HL-60 (cell line): ENCODE measurements around the gene SIGLEC8.

Experiments
- DNase-seq, 2 experiments: peaks; one replicate each; pipeline ENCODE4 v3.0.0-alpha.2; 2010 to 2020; ENCODE audit warnings: low read depth in 1 of 2, low spot score in 1 of 2
- H3K27ac ChIP-seq: fragments of 250-450 bp; sonication (Bioruptor Pico); replicated peaks from 2 replicates; pipeline ENCODE4 v1.5.1; 2020; ENCODE audit warnings: mild to moderate bottlenecking, moderate library complexity
- H3K27me3 ChIP-seq: fragments of 250-450 bp; sonication (Bioruptor Pico); 2 replicates; pipeline ENCODE4 v1.5.1; 2021; ENCODE audit warnings: mild to moderate bottlenecking, moderate library complexity; ENCODE audit not compliant: insufficient read depth, poor library complexity, severe bottlenecking
- H3K4me3 ChIP-seq: replicated peaks from 2 replicates; pipeline ENCODE4 v1.5.1; 2011; ENCODE audit warnings: mild to moderate bottlenecking, control low read depth, low read length; ENCODE audit not compliant: insufficient read depth
- CTCF ChIP-seq: IDR thresholded peaks from one replicate; pipeline ENCODE4 v1.5.1; 2011; ENCODE audit warnings: low read length, control low read depth, inconsistent platforms; ENCODE audit not compliant: insufficient read depth
- GABPA ChIP-seq: IDR thresholded peaks from 2 replicates; pipeline ENCODE4 v1.6.1; 2012; ENCODE audit warnings: low read depth
- POLR2AphosphoS5 ChIP-seq: IDR thresholded peaks from 2 replicates; pipeline ENCODE4 v1.6.1; 2012; ENCODE audit warnings: low read depth
- SPI1 ChIP-seq: IDR thresholded peaks from 2 replicates; pipeline ENCODE4 v1.6.1; 2012; ENCODE audit warnings: low read depth, mild to moderate bottlenecking, borderline replicate concordance
- TF ChIP-seq, protein P1 (sequence below): IDR thresholded peaks from 2 replicates; pipeline ENCODE4 v1.6.1; 2012; ENCODE audit warnings: low read depth; ENCODE audit not compliant: insufficient replicate concordance

The SIGLEC8 gene

GRCh38 chr19:51440052-51440451 is 18.2 kb downstream of the SIGLEC8 start:
- Histone ChIP-seq H3K27ac (no peak overlapping the region), H3K27me3 (no peaks in the 10 kb centered on the region), H3K4me3 (no peak overlapping the region)
- DNase-seq = no peak
- TF ChIP-seq SPI1 (no peak), POLR2AphosphoS5 (no peak), GABPA (no peak), CTCF (no peak)
- TF ChIP-seq, protein P1, sequence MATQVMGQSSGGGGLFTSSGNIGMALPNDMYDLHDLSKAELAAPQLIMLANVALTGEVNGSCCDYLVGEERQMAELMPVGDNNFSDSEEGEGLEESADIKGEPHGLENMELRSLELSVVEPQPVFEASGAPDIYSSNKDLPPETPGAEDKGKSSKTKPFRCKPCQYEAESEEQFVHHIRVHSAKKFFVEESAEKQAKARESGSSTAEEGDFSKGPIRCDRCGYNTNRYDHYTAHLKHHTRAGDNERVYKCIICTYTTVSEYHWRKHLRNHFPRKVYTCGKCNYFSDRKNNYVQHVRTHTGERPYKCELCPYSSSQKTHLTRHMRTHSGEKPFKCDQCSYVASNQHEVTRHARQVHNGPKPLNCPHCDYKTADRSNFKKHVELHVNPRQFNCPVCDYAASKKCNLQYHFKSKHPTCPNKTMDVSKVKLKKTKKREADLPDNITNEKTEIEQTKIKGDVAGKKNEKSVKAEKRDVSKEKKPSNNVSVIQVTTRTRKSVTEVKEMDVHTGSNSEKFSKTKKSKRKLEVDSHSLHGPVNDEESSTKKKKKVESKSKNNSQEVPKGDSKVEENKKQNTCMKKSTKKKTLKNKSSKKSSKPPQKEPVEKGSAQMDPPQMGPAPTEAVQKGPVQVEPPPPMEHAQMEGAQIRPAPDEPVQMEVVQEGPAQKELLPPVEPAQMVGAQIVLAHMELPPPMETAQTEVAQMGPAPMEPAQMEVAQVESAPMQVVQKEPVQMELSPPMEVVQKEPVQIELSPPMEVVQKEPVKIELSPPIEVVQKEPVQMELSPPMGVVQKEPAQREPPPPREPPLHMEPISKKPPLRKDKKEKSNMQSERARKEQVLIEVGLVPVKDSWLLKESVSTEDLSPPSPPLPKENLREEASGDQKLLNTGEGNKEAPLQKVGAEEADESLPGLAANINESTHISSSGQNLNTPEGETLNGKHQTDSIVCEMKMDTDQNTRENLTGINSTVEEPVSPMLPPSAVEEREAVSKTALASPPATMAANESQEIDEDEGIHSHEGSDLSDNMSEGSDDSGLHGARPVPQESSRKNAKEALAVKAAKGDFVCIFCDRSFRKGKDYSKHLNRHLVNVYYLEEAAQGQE = no peak

- DNase-seq = peak in 1 of 2 experiments; percentile 56
- Histone ChIP-seq H3K27ac (no peak overlapping the region), H3K4me3 (no peak overlapping the region), H3K27me3 (no peaks in the 10 kb centered on the region)
- TF ChIP-seq POLR2AphosphoS5 (no peak), CTCF (peak; percentile 31), GABPA (no peak), SPI1 (no peak)
- TF ChIP-seq, protein P1 = no peak
Measured at GRCh38 chr19:51439021-51439465, 19.2 kb downstream of the SIGLEC8 start.

GRCh38 chr19:51434456-51434855 is 23.8 kb downstream of the SIGLEC8 start:
- H3K4me3 ChIP-seq = no peak overlapping the region
- TF ChIP-seq POLR2AphosphoS5 (no peak), SPI1 (no peak), GABPA (no peak), CTCF (no peak)
- TF ChIP-seq, protein P1 = no peak
- H3K27ac ChIP-seq = no peak overlapping the region
- no peaks in the 10 kb centered on the region for H3K27me3 ChIP-seq
- no peak for DNase-seq
